ENCODE data around the gene JARID2.

DNA sequence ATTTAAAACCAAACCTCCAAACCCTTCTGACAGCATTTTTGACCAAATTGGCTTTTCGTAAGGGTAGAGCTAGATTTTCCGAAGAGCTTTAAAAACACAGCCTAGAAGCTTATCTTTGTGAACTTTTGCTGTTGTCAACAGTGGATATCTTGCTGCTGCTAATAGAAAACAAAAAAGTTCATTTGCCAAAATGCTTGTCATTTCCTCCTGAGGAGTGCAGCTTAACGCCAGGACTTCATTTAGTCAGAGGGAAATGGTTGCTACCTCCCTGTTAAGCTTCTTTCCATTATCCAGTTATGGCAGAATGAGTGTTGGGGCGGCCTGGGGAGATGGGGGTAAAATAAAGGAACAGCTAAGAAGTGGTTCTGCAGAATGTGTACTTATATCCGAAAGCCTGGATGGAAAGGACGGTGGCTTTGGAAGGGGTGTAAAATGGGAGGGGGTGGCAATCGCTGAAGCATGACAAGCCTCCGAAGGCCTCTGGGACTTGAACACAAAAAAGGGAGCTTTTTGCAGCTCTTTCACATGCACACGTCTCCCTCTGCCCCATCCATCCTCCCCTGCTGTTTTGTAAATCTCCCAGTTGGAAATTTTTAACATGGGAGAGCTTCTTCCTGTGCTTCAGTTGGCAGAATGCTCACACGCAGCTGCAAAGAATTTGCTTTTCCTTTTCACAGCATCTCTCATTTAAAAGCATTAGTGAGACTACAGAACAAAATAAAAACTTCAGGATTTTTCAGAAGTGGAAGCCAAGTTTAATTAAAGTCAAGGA lies 22.5 kb downstream of the JARID2 start:
- TF ChIP-seq POLR2A (IDR thresholded peaks at IDR 0.05) (no peak), POLR2AphosphoS5 (IDR thresholded peaks at IDR 0.05) (no peak), EP300 (IDR thresholded peaks at IDR 0.05) (no peak)
- TF ChIP-seq, protein P1, sequence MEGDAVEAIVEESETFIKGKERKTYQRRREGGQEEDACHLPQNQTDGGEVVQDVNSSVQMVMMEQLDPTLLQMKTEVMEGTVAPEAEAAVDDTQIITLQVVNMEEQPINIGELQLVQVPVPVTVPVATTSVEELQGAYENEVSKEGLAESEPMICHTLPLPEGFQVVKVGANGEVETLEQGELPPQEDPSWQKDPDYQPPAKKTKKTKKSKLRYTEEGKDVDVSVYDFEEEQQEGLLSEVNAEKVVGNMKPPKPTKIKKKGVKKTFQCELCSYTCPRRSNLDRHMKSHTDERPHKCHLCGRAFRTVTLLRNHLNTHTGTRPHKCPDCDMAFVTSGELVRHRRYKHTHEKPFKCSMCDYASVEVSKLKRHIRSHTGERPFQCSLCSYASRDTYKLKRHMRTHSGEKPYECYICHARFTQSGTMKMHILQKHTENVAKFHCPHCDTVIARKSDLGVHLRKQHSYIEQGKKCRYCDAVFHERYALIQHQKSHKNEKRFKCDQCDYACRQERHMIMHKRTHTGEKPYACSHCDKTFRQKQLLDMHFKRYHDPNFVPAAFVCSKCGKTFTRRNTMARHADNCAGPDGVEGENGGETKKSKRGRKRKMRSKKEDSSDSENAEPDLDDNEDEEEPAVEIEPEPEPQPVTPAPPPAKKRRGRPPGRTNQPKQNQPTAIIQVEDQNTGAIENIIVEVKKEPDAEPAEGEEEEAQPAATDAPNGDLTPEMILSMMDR (IDR thresholded peaks at IDR 0.05) = no peak
